Hepatocyte (in vitro differentiated cells): Measurements from ENCODE around the gene UNC13A.
"Not testable (repeated sequence)": the region's sequence is repeated elsewhere in the genome, so short reads cannot be mapped to it uniquely, and the experiment has no call there.

ENCODE experiments used
- CTCF ChIP-seq: fragments of 200-600 bp; sonication (generic); IDR thresholded peaks from 2 replicates; pipeline ENCODE4 v1.5.1; 2016; ENCODE audit warnings: antibody characterized with exemption, mild to moderate bottlenecking; ENCODE audit not compliant: poor library complexity
- EZH2 ChIP-seq: fragments of 200-600 bp; sonication (generic); IDR thresholded peaks from 2 replicates; pipeline ENCODE4 v1.6.1; 2016; ENCODE audit warnings: antibody characterized with exemption, mild to moderate bottlenecking, borderline replicate concordance
- EZH2phosphoT487 ChIP-seq: fragments of 200-600 bp; sonication (generic); IDR thresholded peaks from one replicate; pipeline ENCODE4 v1.6.1; 2018; ENCODE audit warnings: antibody characterized with exemption, mild to moderate bottlenecking, low read depth, moderate library complexity; ENCODE audit not compliant: unreplicated experiment, severe bottlenecking

- not testable (repeated sequence) for TF ChIP-seq EZH2, CTCF, EZH2phosphoT487
These were observed 135.4 kb downstream of the UNC13A start for GRCh38 chr19:17552735-17553134.
